Adrenal gland (tissue), 5 donors: Measurements from ENCODE around the gene PCLO.

Experiments used
- POLR2A ChIP-seq, 2 donors: fragments of 450-650 bp; IDR thresholded peaks; one replicate each; pipeline ENCODE4 v1.6.1; 2017; ENCODE audit warnings: antibody characterized with exemption in 2 of 2, mild to moderate bottlenecking in 2 of 2, moderate library complexity in 1 of 2
- TF ChIP-seq, protein P1 (sequence below), 6 experiments: fragments of 450-650 bp in 4 of 6; fragments of 200-600 bp in 2 of 6; sonication (generic) in 1 of 6; IDR thresholded peaks; 1 replicate in 5 of 6; 2 replicates in 1 of 6; pipeline versions ENCODE4 v1.5.1 to v1.8.0; 2016 to 2021; ENCODE audit warnings: antibody characterized with exemption in 6 of 6, mild to moderate bottlenecking in 2 of 6, moderate library complexity in 1 of 6
- donor health status: DM: no; HTN: no; CAD: no.

DNA sequence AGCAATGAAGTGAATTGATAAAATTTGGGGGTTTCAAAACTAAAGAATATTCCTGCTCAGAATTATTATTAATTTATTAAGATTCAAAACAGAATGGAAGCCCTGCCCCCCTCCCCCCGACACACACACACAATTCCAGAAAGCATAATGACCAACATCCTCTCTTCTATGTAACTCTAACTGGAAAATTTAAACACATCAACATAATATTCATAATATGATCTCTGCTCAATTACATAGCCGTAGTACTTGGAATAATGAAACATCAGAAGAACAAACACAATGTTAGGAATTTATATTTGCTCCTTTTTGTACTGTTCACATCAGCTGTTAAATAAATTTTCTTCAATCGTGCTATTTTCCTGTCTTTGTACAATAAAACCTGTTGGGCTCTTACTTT is 20.8 kb downstream of the PCLO start:
- TF ChIP-seq, protein P1, sequence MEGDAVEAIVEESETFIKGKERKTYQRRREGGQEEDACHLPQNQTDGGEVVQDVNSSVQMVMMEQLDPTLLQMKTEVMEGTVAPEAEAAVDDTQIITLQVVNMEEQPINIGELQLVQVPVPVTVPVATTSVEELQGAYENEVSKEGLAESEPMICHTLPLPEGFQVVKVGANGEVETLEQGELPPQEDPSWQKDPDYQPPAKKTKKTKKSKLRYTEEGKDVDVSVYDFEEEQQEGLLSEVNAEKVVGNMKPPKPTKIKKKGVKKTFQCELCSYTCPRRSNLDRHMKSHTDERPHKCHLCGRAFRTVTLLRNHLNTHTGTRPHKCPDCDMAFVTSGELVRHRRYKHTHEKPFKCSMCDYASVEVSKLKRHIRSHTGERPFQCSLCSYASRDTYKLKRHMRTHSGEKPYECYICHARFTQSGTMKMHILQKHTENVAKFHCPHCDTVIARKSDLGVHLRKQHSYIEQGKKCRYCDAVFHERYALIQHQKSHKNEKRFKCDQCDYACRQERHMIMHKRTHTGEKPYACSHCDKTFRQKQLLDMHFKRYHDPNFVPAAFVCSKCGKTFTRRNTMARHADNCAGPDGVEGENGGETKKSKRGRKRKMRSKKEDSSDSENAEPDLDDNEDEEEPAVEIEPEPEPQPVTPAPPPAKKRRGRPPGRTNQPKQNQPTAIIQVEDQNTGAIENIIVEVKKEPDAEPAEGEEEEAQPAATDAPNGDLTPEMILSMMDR (IDR thresholded peaks at IDR 0.05): no peak
- TF ChIP-seq POLR2A (IDR thresholded peaks at IDR 0.05): no peak
